ENCODE measurements around the gene KRI1. TPM values are rescaled to one million over a fixed set of nuclear protein-coding genes. Genes with fewer than 3 reads are reported as not detected.

Gene KRI1
- total and polyA plus RNA-seq, 4 donors = 4.6 to 14.1 (median 7.0) TPM

GRCh38 chr19:10517361-10517759 is 48.5 kb downstream of the KRI1 start, which contains the start of gene S1PR5:
S1PR5 (minus strand) TSS chr19:10517447; CDS start chr19:10515011, 2,436 bp downstream.
- H3K4me1 ChIP-seq (ENCODE audit: control insufficient read depth in 4 of 4, insufficient read depth in 4 of 4, low read length in 3 of 4) = peaks cover 2 to 27% (median 11%) of the 10 kb centered on the region in 4 donors
- peak within 1 kb of the TSS in 1 of 2 donors; percentile 28 for H3K27ac ChIP-seq (ENCODE audit: low read depth in 1 of 2, low read length in 2 of 2)
- H3K9me3 ChIP-seq (ENCODE audit: control insufficient read depth in 4 of 4, low read length in 3 of 4) = no peaks in the 10 kb centered on the region
- TF ChIP-seq ATF3 (IDR thresholded peaks at IDR 0.05) = no peak
- TF ChIP-seq HNF4A (conservative IDR thresholded peaks at IDR 0.05) = no peak
- no peak for TF ChIP-seq RXRA (IDR thresholded peaks at IDR 0.05)
- TF ChIP-seq SP1 (IDR thresholded peaks at IDR 0.05) = no peak
- no peak for TF ChIP-seq JUND (IDR thresholded peaks at IDR 0.05)
- TF ChIP-seq RAD21 (IDR thresholded peaks at IDR 0.05) = no peak
- no peak for TF ChIP-seq NR2F2 (IDR thresholded peaks at IDR 0.05)
- no peak for TF ChIP-seq EGR1 (IDR thresholded peaks at IDR 0.05; ENCODE audit: low read depth in 2 of 2)
- no peak for TF ChIP-seq YY1 (IDR thresholded peaks at IDR 0.05)
- H3K36me3 ChIP-seq (ENCODE audit: control insufficient read depth in 4 of 4, insufficient read depth in 3 of 4, low read depth in 1 of 4, low read length in 3 of 4) = no peaks in the 10 kb centered on the region
- no peak for DNase-seq (ENCODE audit: low spot score)
- 2% methylated on average over 39 of the region's 39 CpGs for WGBS
- peaks cover 2 to 21% (median 4%) of the 10 kb centered on the region in 4 donors for H3K27me3 ChIP-seq (ENCODE audit: control insufficient read depth in 4 of 4, insufficient read depth in 4 of 4, low read length in 3 of 4)
- H3K9ac ChIP-seq (ENCODE audit: low read depth in 1 of 2, low read length in 2 of 2) = peak within 1 kb of the TSS in 1 of 2 donors; percentile 22
- H3K4me3 ChIP-seq (ENCODE audit: low read depth in 1 of 3, low read length in 3 of 3) = peak within 1 kb of the TSS in 1 of 3 donors; percentile 27

GRCh38 chr19:10516671-10517286 is 49.0 kb downstream of the KRI1 start:
- Histone ChIP-seq H3K27me3 (ENCODE audit: control insufficient read depth in 4 of 4, insufficient read depth in 4 of 4, low read length in 3 of 4) (peaks cover 2 to 21% (median 4%) of the 10 kb centered on the region in 4 donors), H3K27ac (ENCODE audit: low read depth in 1 of 2, low read length in 2 of 2) (no peak overlapping the region), H3K4me1 (ENCODE audit: control insufficient read depth in 4 of 4, insufficient read depth in 4 of 4, low read length in 3 of 4) (peaks cover 2 to 27% (median 11%) of the 10 kb centered on the region in 4 donors), H3K4me3 (ENCODE audit: low read depth in 1 of 3, low read length in 3 of 3) (peak overlapping the region in 1 of 3 donors; percentile 27), H3K9ac (ENCODE audit: low read depth in 1 of 2, low read length in 2 of 2) (peak overlapping the region in 1 of 2 donors; percentile 22), H3K9me3 (ENCODE audit: control insufficient read depth in 4 of 4, low read length in 3 of 4) (no peaks in the 10 kb centered on the region), H3K36me3 (ENCODE audit: control insufficient read depth in 4 of 4, insufficient read depth in 3 of 4, low read depth in 1 of 4, low read length in 3 of 4) (no peaks in the 10 kb centered on the region)
- WGBS = 55% methylated on average over 10 of the region's 10 CpGs
- no peak for TF ChIP-seq NR2F2 (IDR thresholded peaks at IDR 0.05)
- no peak for TF ChIP-seq CTCF (IDR thresholded peaks at IDR 0.05; ENCODE audit: low read depth, low read length, missing input control)
- no peak for TF ChIP-seq FOXA2 (IDR thresholded peaks at IDR 0.05)
- no peak for TF ChIP-seq HNF4A (conservative IDR thresholded peaks at IDR 0.05)
- TF ChIP-seq REST (IDR thresholded peaks at IDR 0.05) = no peak
- no peak for TF ChIP-seq TAF1 (conservative IDR thresholded peaks at IDR 0.05)
- no peak for DNase-seq (ENCODE audit: low spot score)
